Activated CD8-positive, alpha-beta memory T cell treated with anti-CD3 and anti-CD28 coated beads, Interleukin-2, amount 50 U/mL, for 4 hours (primary cell): ENCODE results near the gene MS4A18.

Experiments
- DNase-seq: peaks from one replicate; pipeline ENCODE4 v3.0.0-alpha.2; 2020

The MS4A18 gene

GRCh38 chr11:60790726-60791125 lies 66.2 kb downstream of the MS4A18 start:
- no peak for DNase-seq

GRCh38 chr11:60791153-60791933 lies 66.8 kb downstream of the MS4A18 start:
- DNase-seq: no peak

GRCh38 chr11:60792521-60792920 lies 68.0 kb downstream of the MS4A18 start:
- no peak for DNase-seq
